Aorta (tissue), 5 donors: ENCODE results near the gene EPHA1. TPM values are rescaled to one million over a fixed set of nuclear protein-coding genes. Genes with fewer than 3 reads are reported as not detected.
A peak's percentile ranks its signal among the peaks of the same experiment; 100 is the strongest.

Experiments
- ATAC-seq: fragments of 200-7000 bp; cut with Tn5 transposase; one replicate; pipeline ENCODE4 v1.9.1; 2022; ENCODE audit warnings: moderate library complexity; ENCODE audit not compliant: low FRiP score
- DNase-seq, 2 donors: peaks; one replicate each; pipeline ENCODE4 v3.0.0-alpha.2; 2020
- H3K27ac ChIP-seq, 2 donors: one replicate each; pipeline ENCODE4 v1.5.1; 2013; ENCODE audit warnings: low read length in 2 of 2, mild to moderate bottlenecking in 2 of 2, moderate library complexity in 2 of 2, control low read depth in 1 of 2, inconsistent platforms in 1 of 2, low read depth in 1 of 2
- H3K27me3 ChIP-seq, 2 donors: one replicate each; pipeline ENCODE4 v1.6.1; 2013; ENCODE audit warnings: control low read depth in 1 of 2, low read length in 1 of 2, mild to moderate bottlenecking in 1 of 2, moderate library complexity in 1 of 2; ENCODE audit not compliant: insufficient read depth in 2 of 2, control insufficient read depth in 1 of 2
- H3K36me3 ChIP-seq, 2 donors: one replicate each; pipeline ENCODE4 v1.6.1; 2013; ENCODE audit warnings: control low read depth in 1 of 2, low read length in 1 of 2, mild to moderate bottlenecking in 1 of 2; ENCODE audit not compliant: insufficient read depth in 2 of 2, control insufficient read depth in 1 of 2
- H3K4me1 ChIP-seq, 2 donors: one replicate each; pipeline ENCODE4 v1.6.1; 2013; ENCODE audit warnings: low read length in 2 of 2, control low read depth in 1 of 2, mild to moderate bottlenecking in 1 of 2, moderate library complexity in 1 of 2; ENCODE audit not compliant: insufficient read depth in 2 of 2, control insufficient read depth in 1 of 2
- H3K4me3 ChIP-seq, 2 donors: one replicate each; pipeline ENCODE4 v1.5.1; 2013; ENCODE audit warnings: low read length in 2 of 2, control low read depth in 1 of 2, mild to moderate bottlenecking in 1 of 2
- H3K9me3 ChIP-seq: one replicate; pipeline ENCODE4 v1.6.1; 2013; ENCODE audit warnings: mild to moderate bottlenecking, low read length; ENCODE audit not compliant: control insufficient read depth
- WGBS, 2 donors: extraction: QIAGEN DNeasy Blood & Tissue Kit; methylation state at CpG; one replicate each; pipeline ENCODE4 v1.1.7; 2013; 5-methylcytosine and 5-hydroxymethylcytosine counted together
- intact Hi-C, 2 donors: fragments of 100-400 bp; cut with DNase I; formaldehyde crosslinking; loops; one replicate each; pipeline versions ENCODE4 v1.14.2 to v1.15.0; 2022
- polyA plus RNA-seq, 2 donors: library from polyadenylated mRNA; stranded (reverse); fragments of 200-250 nt; gene quantifications; one replicate each; pipeline ENCODE4 v1.2.3, GENCODE V29; 2013
- total RNA-seq, 2 donors: library from RNA; stranded (reverse); fragmentation: NEBNext Ultra II Directional; extraction: Animal tissue kit (Norgen Biotek cat#: 25700); gene quantifications; one replicate each; pipeline ENCODE4 v1.2.1, GENCODE V29; 2021
- donor health status: healthy with polysubstance abuse.
- donor health status: Bipolar disorder and iron deficiency.
- donor health status: DM: no; HTN: no; CAD: no.
- donor health status: DM: no; HTN: no; CAD: no.
- donor health status: DM: yes; HTN: yes; CAD: no.

The EPHA1 gene
- total and polyA plus RNA-seq, 4 donors, result 0.20 to 1.9 (median 0.33) TPM

DNA sequence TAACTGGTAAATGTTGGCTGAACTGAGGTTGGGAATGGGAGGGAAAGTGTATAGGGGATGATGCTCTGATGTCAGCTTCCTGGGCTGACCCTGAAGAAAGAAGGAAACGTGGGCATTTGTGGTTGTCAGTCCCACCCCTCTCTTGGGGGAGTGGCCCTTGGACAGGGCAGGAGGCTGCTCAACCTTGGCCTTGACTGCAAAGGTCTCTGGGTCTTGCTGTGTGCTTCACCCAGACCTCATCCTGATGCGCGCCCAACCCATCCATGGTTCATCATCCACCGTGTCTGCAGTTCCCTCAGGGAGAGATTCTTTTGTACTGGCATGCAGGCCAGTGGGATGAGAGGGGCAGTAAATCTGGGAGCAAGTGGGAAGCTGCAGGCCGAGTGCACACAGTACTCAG is 32.3 kb downstream of the EPHA1 start:
- intact Hi-C loops, result loop anchor here in 1 of 2 donors (5.0 kb wide), 1 partner anchor 36 kb away; no protein-coding TSS in a partner anchor
- Histone ChIP-seq H3K27me3 (no peaks in the 10 kb centered on the region), H3K4me1 (no peaks in the 10 kb centered on the region), H3K4me3 (no peak overlapping the region), H3K9me3 (no peaks in the 10 kb centered on the region), H3K27ac (no peak overlapping the region), H3K36me3 (no peaks in the 10 kb centered on the region)
- DNase-seq (peak in 1 of 2 donors; percentile 59), ATAC-seq (no peak)
- WGBS, 2 donors, result 75 to 82% methylated on average over 5 of the region's 5 CpGs

DNA sequence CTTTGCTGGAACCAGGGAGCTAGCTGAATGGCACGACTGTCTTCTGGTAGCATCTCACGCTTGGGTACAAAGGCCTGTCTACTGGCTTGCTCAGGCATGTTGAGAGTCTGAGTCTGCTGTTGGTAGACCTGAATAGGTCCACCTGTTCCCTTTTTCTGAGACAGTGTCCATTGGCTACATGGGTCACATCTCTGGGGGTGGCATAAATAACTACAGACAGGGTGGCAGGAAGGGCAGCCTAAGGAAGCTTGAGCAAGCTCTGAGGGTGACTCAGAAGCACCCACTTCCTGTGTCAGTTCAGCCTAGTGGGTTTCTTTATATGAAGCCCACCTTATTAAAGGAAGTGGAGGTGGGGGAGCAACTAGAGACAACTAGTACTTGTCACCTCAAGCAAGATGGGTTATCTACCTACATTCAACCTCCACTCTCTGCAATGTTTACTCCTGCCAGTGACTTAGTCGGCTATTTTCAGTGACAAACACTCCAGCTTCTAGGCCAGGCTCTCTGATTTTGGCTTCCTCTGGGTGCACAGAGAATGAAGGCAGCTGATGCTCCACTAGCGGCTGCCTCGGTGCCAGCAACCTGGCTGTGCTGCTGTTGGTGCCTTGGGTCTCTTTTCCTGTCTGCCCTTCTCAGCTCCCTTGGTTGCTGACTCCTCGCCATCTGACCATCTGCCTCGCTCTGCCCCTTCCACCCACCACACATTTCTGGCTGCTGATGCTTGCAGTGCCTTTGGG is 33.2 kb downstream of the EPHA1 start:
- H3K36me3 ChIP-seq, result no peaks in the 10 kb centered on the region
- intact Hi-C loops, result loop anchor here in 1 of 2 donors (5.0 kb wide), 1 partner anchor 37 kb away; no protein-coding TSS in a partner anchor
- H3K4me3 ChIP-seq, result no peak overlapping the region
- no peaks in the 10 kb centered on the region for H3K4me1 ChIP-seq
- ATAC-seq (no peak), DNase-seq (peak in 1 of 2 donors; percentile 48)
- WGBS, 2 donors, result 87 to 95% methylated on average over 7 of the region's 7 CpGs
- no peak overlapping the region for H3K27ac ChIP-seq
- no peaks in the 10 kb centered on the region for H3K27me3 ChIP-seq
- no peaks in the 10 kb centered on the region for H3K9me3 ChIP-seq

DNA sequence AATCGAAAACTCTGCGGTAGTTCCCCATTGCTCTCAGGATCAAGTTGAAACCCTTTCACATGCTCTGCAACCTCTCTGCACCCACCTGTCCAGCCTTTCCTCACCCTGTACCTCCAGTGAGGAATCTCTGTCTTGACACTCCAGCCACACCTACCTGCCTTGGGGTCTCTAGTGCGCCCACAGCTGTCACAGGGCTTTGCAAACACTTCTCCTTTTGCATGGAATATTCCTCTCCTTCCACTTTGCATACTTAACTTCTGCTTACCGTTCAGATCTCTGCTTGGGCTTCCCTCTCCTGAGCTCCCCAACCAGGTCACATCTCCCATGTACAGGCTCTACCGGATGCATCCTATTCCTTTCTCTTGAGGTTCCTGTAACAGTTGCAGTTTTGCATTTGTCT is 34.1 kb downstream of the EPHA1 start:
- DNase-seq (peak in 1 of 2 donors; percentile 12), ATAC-seq (no peak)
- no peak overlapping the region for H3K27ac ChIP-seq
- H3K4me1 ChIP-seq, result no peaks in the 10 kb centered on the region
- no peak overlapping the region for H3K4me3 ChIP-seq
- H3K36me3 ChIP-seq, result no peaks in the 10 kb centered on the region
- H3K27me3 ChIP-seq, result no peaks in the 10 kb centered on the region
- intact Hi-C loops, result no loop called here
- WGBS, 2 donors, result 90 to 92% methylated on average over 5 of the region's 5 CpGs
- H3K9me3 ChIP-seq, result no peaks in the 10 kb centered on the region

- 93 to 95% methylated on average over 4 of the region's 4 CpGs for WGBS, 2 donors
Observed at GRCh38 chr7:143373255-143373794, 35.3 kb downstream of the EPHA1 start.

DNA sequence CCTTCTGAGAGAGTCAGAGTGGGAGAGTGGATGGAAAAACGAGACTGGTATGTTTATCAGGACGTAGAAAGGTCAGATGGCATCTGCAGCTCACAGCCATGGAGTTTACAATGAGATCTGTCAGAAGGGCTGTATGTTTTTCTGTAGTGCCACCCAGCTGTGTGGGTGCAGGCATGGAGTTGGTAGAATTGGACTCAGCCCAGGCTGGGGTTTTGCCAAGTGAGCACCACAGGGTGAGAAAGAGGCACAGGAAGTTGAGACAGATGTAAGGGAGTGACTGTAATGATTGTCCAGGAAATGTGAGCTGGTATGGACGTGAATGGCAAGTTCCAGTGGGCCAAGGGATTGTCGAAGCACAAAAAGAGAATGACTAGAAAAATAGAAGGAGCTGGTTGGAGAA is 36.6 kb downstream of the EPHA1 start:
- Histone ChIP-seq H3K4me3 (no peak overlapping the region), H3K27ac (no peak overlapping the region), H3K9me3 (no peaks in the 10 kb centered on the region), H3K27me3 (no peaks in the 10 kb centered on the region), H3K4me1 (no peaks in the 10 kb centered on the region), H3K36me3 (no peaks in the 10 kb centered on the region)
- peak; percentile 44 for ATAC-seq
- intact Hi-C loops, result no loop called here
- 27 to 32% methylated on average over 4 of the region's 4 CpGs for WGBS, 2 donors
- DNase-seq, result peak; percentile 75 to 91

More at GRCh38 chr7:143373255-143373794, 35.3 kb downstream of the EPHA1 start:
- no peaks in the 10 kb centered on the region for H3K27me3 ChIP-seq
- H3K36me3 ChIP-seq, result no peaks in the 10 kb centered on the region
- no peak overlapping the region for H3K27ac ChIP-seq
- H3K9me3 ChIP-seq, result no peaks in the 10 kb centered on the region
- intact Hi-C loops, result no loop called here
- H3K4me3 ChIP-seq, result no peak overlapping the region
- DNase-seq (peak in 1 of 2 donors; percentile 55), ATAC-seq (no peak)
- no peaks in the 10 kb centered on the region for H3K4me1 ChIP-seq

GRCh38 chr7:143369678-143370651 is 38.7 kb downstream of the EPHA1 start:
- Histone ChIP-seq H3K36me3 (no peaks in the 10 kb centered on the region), H3K4me1 (no peaks in the 10 kb centered on the region), H3K27me3 (no peaks in the 10 kb centered on the region), H3K27ac (no peak overlapping the region), H3K4me3 (no peak overlapping the region), H3K9me3 (no peaks in the 10 kb centered on the region)
- intact Hi-C loops, result no loop called here
- no peak for ATAC-seq
- 93 to 94% methylated on average over 12 of the region's 12 CpGs for WGBS, 2 donors
- peak in 1 of 2 donors; percentile 26 for DNase-seq

- Histone ChIP-seq H3K36me3 (no peaks in the 10 kb centered on the region), H3K4me1 (no peaks in the 10 kb centered on the region), H3K27ac (no peak overlapping the region), H3K4me3 (no peak overlapping the region), H3K9me3 (no peaks in the 10 kb centered on the region), H3K27me3 (no peaks in the 10 kb centered on the region)
- no peak for ATAC-seq
- intact Hi-C loops, result no loop called here
- DNase-seq, result peak in 1 of 2 donors; percentile 2
- 93 to 100% methylated on average over 1 of the region's 1 CpG for WGBS, 2 donors
Observed at GRCh38 chr7:143368387-143368786, 40.3 kb downstream of the EPHA1 start.

- Histone ChIP-seq H3K27ac (no peak overlapping the region), H3K36me3 (no peaks in the 10 kb centered on the region), H3K4me3 (no peak overlapping the region), H3K9me3 (no peaks in the 10 kb centered on the region), H3K27me3 (no peaks in the 10 kb centered on the region), H3K4me1 (no peaks in the 10 kb centered on the region)
- WGBS, 2 donors, result 86 to 89% methylated on average over 4 of the region's 4 CpGs
- ATAC-seq (no peak), DNase-seq (peak in 1 of 2 donors; percentile 42)
- intact Hi-C loops, result no loop called here
Observed at GRCh38 chr7:143367972-143368371, 40.7 kb downstream of the EPHA1 start.
